ENCODE measurements around the gene APOL6. TPM values are rescaled to one million over a fixed set of nuclear protein-coding genes. Genes with fewer than 3 reads are reported as not detected.
"Not testable (repeated sequence)": the region's sequence is repeated elsewhere in the genome, so short reads cannot be mapped to it uniquely, and the experiment has no call there.

APOL6 gene
- total RNA-seq, 1 experiment from 2014 or later = 9.9 TPM

- peaks cover 11% of the 10 kb centered on the region for H3K36me3 ChIP-seq
- no peak for DNase-seq
- no peak overlapping the region for H3K4me3 ChIP-seq
- H3K9me3 ChIP-seq = no peaks in the 10 kb centered on the region; the same call in 1 of the 2 replicates
- H3K27me3 ChIP-seq = no peaks in the 10 kb centered on the region
Measured at GRCh38 chr22:35651085-35651484, 2.8 kb downstream of the APOL6 start.

- Histone ChIP-seq H3K9me3 (no peaks in the 10 kb centered on the region; the same call in 1 of the 2 replicates), H3K36me3 (peaks cover 37% of the 10 kb centered on the region), H3K4me3 (no peak overlapping the region), H3K27me3 (no peaks in the 10 kb centered on the region)
- DNase-seq = no peak
Measured at GRCh38 chr22:35653824-35654223, 5.6 kb downstream of the APOL6 start.

- Histone ChIP-seq H3K9me3 (no peaks in the 10 kb centered on the region; the same call in 1 of the 2 replicates), H3K27me3 (no peaks in the 10 kb centered on the region), H3K36me3 (peaks cover 46% of the 10 kb centered on the region), H3K4me3 (no peak overlapping the region)
- DNase-seq = no peak
Measured at GRCh38 chr22:35656284-35656752, 8.1 kb downstream of the APOL6 start.

GRCh38 chr22:35657571-35658312 lies 9.5 kb downstream of the APOL6 start:
- Histone ChIP-seq H3K4me3 (no peak overlapping the region), H3K9me3 (no peaks in the 10 kb centered on the region; the same call in 1 of the 2 replicates), H3K27me3 (no peaks in the 10 kb centered on the region), H3K36me3 (peaks cover 50% of the 10 kb centered on the region)
- no peak for DNase-seq

GRCh38 chr22:35660291-35661127 lies 12.3 kb downstream of the APOL6 start:
- no peak for DNase-seq
- H3K36me3 ChIP-seq = peaks cover 57% of the 10 kb centered on the region

GRCh38 chr22:35661464-35661863 lies 13.2 kb downstream of the APOL6 start:
- peaks cover 9% of the 10 kb centered on the region for H3K9me3 ChIP-seq
- no peak overlapping the region for H3K4me3 ChIP-seq
- DNase-seq = no peak
- no peaks in the 10 kb centered on the region for H3K27me3 ChIP-seq
- H3K36me3 ChIP-seq = peaks cover 53% of the 10 kb centered on the region

More at GRCh38 chr22:35660291-35661127, 12.3 kb downstream of the APOL6 start:
- H3K27me3 ChIP-seq = no peaks in the 10 kb centered on the region
- H3K4me3 ChIP-seq = no peak overlapping the region
- H3K9me3 ChIP-seq = peaks cover 7% of the 10 kb centered on the region

- Histone ChIP-seq H3K4me3 (no peak overlapping the region), H3K36me3 (peaks cover 47% of the 10 kb centered on the region), H3K27me3 (no peaks in the 10 kb centered on the region), H3K9me3 (peaks cover 9% of the 10 kb centered on the region)
- DNase-seq = no peak
Measured at GRCh38 chr22:35662914-35663313, 14.7 kb downstream of the APOL6 start.

- H3K9me3 ChIP-seq = peaks cover 9% of the 10 kb centered on the region
- no peaks in the 10 kb centered on the region for H3K27me3 ChIP-seq
- no peak for DNase-seq
- H3K36me3 ChIP-seq = peaks cover 45% of the 10 kb centered on the region
- H3K4me3 ChIP-seq = no peak overlapping the region
Measured at GRCh38 chr22:35663371-35663770, 15.1 kb downstream of the APOL6 start.

- Histone ChIP-seq H3K27me3 (no peaks in the 10 kb centered on the region), H3K9me3 (peaks cover 9% of the 10 kb centered on the region), H3K36me3 (peaks cover 28% of the 10 kb centered on the region), H3K4me3 (no peak overlapping the region)
- no peak for DNase-seq
Measured at GRCh38 chr22:35664955-35665587, 16.8 kb downstream of the APOL6 start.

- peaks cover 22% of the 10 kb centered on the region for H3K36me3 ChIP-seq
- H3K4me3 ChIP-seq, H3K27me3 ChIP-seq, DNase-seq, H3K9me3 ChIP-seq: not testable (repeated sequence)
Measured at GRCh38 chr22:35666699-35667098, 18.5 kb downstream of the APOL6 start.

GRCh38 chr22:35674335-35674734 lies 26.1 kb downstream of the APOL6 start:
- Histone ChIP-seq H3K27me3 (no peaks in the 10 kb centered on the region), H3K36me3 (no peaks in the 10 kb centered on the region), H3K9me3 (no peaks in the 10 kb centered on the region), H3K4me3 (no peak overlapping the region)
- no peak for DNase-seq

GRCh38 chr22:35676065-35676464 lies 27.8 kb downstream of the APOL6 start:
- not testable (repeated sequence) for H3K27me3 ChIP-seq, DNase-seq, H3K9me3 ChIP-seq, H3K36me3 ChIP-seq, H3K4me3 ChIP-seq

- DNase-seq = no peak
- H3K27me3 ChIP-seq = no peaks in the 10 kb centered on the region
- no peak overlapping the region for H3K4me3 ChIP-seq
- no peaks in the 10 kb centered on the region for H3K36me3 ChIP-seq
- no peaks in the 10 kb centered on the region for H3K9me3 ChIP-seq
Measured at GRCh38 chr22:35677460-35678187, 29.4 kb downstream of the APOL6 start.

- no peak for DNase-seq
- no peaks in the 10 kb centered on the region for H3K9me3 ChIP-seq
- H3K36me3 ChIP-seq = no peaks in the 10 kb centered on the region
- no peaks in the 10 kb centered on the region for H3K27me3 ChIP-seq
- H3K4me3 ChIP-seq = no peak overlapping the region
Measured at GRCh38 chr22:35678836-35679235, 30.6 kb downstream of the APOL6 start.

- not testable (repeated sequence) for H3K36me3 ChIP-seq, H3K4me3 ChIP-seq, DNase-seq, H3K9me3 ChIP-seq, H3K27me3 ChIP-seq
Measured at GRCh38 chr22:35679492-35679891, 31.2 kb downstream of the APOL6 start.

GRCh38 chr22:35681454-35682052 lies 33.3 kb downstream of the APOL6 start:
- H3K9me3 ChIP-seq = no peaks in the 10 kb centered on the region
- no peak for DNase-seq
- H3K27me3 ChIP-seq = no peaks in the 10 kb centered on the region
- H3K4me3 ChIP-seq = no peak overlapping the region
- H3K36me3 ChIP-seq = no peaks in the 10 kb centered on the region

Measured in MG63 (cell line).